ENCODE results near the gene HTR6.
"Not testable (repeated sequence)": the region's sequence is repeated elsewhere in the genome, so short reads cannot be mapped to it uniquely, and the experiment has no call there.

HTR6 gene

DNA sequence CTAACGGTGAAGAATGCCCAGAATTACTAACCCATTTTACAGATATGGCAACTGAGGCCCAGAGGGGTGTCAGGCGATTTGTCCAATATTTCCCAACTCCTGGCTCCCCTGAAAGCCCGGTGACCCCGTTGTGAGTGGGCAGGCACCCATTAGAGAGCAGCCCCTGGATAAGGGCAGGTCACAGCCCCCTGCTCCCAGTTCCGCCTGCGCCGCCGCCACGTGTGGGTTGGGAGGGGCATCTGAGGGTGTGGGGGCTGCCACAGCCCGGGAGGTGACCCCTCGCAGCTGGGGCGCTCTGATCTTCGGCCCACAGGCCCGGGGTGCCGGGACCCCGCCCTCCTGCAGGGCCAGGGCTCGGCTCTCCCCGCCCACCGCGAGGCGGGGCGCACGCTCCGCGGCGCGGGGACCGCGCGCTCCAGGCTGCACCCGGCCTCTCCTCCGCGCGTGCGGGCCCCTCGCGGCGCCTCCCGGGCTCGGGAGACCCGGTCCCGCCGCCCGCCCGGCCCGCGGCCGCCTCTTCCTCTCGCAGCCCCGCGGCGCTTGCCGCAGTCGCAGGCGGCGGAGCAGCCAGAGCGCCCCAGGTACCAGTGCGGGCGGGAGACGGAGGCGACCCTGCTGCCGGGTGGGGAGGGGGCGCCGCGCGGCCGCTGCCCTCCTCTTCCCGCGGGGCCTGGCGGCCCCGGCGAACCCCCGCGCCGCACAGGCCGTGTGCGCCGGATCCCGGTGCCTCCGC is at the start of gene HTR6:
Gene HTR6 (plus strand): TSS at position 423 of the 733 bp plus-strand sequence. CDS start 879 bp downstream, outside the sequence.
- peak in 1 of 2 donors; percentile 51 for DNase-seq (ENCODE audit: low read depth in 2 of 2)

DNA sequence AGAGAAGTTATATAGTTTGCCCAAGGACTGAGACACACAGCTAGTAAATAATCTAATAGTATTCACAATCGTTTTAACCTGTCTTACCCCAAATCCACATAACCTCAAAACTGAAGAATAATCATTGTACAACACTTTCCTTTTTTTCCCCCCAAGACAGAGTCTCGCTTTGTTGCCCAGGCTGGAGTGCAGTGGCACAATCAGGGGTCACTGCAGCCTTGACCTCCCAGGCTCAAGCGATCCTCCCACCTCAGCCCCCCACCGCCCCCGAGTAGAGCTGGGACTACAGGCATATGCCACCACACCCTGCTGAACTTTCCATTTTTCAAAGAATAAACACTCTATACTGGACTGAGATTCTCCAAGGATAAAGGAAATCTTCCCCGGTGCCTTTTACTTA is 49.2 kb upstream of the HTR6 start:
- no peak for DNase-seq (ENCODE audit: low read depth in 2 of 2)

DNA sequence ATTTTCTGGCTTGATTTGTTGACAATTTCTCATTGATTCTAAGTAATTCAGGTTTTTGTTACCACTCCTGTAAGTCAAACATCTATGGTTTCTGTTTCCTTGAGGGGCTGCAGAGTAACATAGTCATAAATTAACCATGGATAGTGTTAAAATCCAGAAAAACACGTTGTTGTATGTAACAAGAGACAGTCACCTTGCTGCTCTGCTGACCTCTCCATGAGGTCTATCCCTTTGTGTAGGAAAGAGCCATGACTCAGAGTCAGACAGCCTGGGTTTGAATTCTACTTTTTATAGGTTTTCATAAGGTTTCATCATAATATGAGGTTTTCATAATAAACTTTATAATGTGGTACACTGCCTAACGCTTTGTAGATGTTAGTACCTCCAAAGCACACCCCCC is 48.2 kb upstream of the HTR6 start:
- no peak for DNase-seq (ENCODE audit: low read depth in 2 of 2)

DNA sequence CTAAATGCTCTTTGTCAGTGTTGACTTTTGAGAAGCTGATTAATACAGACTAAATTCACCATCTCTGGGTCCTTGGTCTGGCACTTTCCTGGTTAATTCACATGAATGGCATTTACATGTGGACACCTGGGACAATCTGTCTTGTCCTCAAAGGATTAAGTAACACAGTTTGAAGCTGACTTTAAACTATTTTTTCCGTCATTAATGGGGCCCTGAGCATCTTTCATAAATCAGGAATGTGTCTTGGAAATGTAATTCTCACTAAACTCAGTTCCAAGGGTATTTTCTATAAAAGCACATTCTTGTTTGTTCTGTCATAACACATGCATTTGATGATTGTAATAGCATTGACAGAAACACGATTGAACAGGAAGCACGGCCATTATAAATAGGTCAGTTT is 47.3 kb upstream of the HTR6 start:
- DNase-seq (ENCODE audit: low read depth in 2 of 2), result no peak

DNA sequence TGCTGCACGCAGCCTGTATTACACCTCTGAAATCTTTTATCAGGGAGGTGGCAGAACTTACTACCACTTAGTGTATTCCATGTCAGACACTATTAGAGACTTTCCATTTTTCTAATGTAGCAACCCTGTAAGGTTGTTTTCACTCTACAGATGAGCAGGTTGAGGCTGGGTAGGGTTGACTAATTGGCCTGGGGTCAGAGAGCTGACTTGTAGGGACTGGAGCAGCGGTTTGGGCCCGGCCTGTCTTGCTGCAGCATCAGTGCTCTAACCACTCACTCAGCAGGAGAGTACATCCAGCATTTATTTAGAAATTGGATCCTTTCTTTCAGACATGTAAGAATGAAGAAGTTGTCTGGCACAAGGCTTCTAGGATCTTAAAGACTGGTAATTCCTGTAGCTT is 46.2 kb upstream of the HTR6 start:
- no peak for DNase-seq (ENCODE audit: low read depth in 2 of 2)

DNA sequence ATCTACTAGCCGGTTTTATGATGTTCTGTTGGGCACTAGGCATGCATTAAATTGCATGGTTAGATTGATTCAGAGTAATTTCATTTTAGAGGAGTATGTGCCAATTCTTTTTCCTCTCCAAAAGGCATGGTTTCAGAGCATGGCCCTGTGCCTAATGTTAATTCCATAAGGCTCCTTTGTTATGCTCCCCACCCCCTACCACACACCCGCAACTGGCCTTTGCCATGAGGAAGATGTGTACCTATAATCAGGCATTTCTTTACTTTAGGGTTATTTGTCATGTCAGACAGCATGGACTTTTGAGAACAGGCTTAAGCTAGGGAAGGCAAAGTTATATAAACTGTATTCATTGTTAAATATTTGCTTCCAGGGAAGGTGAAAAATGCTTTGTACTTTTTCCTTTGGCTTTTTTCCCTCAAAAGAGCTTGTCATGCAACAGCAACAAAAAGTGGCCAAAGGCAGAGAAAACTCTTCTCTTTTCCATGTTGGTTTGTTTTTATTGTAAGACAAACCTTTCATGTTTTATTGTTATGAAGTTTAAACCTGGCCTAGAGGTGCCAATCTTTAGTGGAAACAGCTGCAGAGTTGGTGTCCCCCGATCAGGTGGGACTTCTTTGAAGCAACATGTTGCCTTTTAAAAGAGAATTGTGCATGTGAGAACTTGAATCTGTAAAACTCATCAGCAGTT is 44.8 kb upstream of the HTR6 start:
- DNase-seq (ENCODE audit: low read depth in 2 of 2), result no peak

DNA sequence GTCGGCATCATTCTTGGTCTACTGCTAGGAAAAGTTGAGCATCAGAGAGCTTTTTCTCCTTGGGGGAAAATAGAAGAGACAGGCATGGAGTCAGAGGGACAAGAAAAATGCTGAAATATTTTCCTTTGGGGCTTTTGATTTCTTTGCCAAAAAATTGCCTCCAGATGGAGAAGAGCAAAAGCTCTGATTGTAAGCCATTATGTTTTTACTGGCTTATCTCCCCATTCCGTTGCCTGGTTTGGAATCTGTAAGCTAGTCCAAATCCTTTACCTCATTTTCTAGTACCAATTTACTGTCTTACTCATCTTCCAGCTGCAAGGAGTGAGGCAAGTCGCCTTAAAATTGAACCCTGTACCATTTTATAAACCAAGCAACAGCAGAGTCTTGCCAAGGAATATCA is 43.9 kb upstream of the HTR6 start:
- DNase-seq (ENCODE audit: low read depth in 2 of 2), result no peak

DNA sequence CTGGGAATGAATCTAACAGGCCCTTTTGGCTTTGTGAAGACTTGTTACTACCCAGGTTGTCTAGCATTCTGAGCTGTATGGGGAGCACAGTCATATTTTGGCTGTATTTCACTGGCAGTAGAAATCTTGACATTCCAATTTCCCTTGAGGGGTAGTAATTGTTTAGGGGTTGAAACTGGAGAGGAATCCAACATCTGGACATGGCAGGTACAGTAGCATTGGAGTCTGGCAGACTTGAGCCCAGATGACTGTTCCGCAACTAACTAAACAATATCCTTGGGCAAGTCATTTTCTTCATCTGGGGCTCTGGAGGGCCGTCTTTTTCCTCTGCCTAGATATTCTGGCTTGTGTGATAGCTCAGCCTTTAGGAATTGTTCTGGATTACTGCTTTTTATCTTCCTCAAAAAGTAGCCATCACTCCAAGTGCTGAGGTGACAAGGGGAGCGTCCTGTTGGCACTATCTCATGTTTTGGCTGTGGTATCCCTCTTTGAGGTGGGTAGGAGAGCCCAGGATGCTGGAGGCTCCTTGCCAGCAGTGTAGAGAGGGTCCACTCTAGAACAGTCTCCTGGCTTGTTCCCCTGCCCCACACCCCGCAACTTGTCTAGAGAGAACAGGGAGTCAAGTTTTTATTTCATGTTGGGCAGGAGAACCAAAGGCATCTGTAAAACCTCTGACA is 43.3 kb upstream of the HTR6 start:
- no peak for DNase-seq (ENCODE audit: low read depth in 2 of 2)

DNA sequence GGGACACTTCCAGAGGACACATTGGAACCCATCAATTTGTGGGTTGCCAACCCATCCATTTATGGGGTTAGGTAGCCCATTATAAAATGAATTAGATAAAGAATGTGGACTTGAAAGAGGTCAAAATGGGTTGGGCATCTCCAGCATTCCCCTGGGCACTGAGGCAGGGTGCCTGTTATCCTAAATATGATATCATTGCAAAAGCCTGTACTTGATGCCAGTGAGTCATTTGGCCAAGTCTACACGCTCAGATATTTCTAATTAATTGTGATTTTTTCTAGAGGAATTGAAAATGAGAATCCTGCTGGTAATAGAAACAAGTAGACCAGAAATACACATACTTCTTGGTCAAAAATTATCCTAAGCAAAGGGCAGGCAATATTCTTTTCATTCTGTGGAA is 42.5 kb upstream of the HTR6 start:
- no peak for DNase-seq (ENCODE audit: low read depth in 2 of 2)

DNA sequence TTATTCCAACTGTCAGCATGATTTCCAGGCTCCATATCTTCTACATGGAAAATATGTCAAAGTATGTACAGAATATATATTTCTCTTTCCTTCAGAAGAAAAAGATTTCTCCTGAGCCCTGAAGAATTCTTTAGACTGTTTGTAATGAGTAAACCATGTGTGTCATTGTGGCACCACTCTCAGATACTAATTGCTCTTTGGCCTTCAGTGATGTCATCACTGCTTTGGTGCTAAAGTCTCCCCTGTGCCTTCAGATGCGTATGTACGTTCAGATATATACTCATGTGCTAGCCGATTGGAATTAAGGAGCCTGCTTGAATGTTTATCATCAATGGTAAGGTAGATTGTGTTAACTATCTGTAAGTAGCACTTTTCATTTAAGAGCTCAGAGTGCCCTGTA is 41.2 kb upstream of the HTR6 start:
- DNase-seq (ENCODE audit: low read depth in 2 of 2), result no peak

DNA sequence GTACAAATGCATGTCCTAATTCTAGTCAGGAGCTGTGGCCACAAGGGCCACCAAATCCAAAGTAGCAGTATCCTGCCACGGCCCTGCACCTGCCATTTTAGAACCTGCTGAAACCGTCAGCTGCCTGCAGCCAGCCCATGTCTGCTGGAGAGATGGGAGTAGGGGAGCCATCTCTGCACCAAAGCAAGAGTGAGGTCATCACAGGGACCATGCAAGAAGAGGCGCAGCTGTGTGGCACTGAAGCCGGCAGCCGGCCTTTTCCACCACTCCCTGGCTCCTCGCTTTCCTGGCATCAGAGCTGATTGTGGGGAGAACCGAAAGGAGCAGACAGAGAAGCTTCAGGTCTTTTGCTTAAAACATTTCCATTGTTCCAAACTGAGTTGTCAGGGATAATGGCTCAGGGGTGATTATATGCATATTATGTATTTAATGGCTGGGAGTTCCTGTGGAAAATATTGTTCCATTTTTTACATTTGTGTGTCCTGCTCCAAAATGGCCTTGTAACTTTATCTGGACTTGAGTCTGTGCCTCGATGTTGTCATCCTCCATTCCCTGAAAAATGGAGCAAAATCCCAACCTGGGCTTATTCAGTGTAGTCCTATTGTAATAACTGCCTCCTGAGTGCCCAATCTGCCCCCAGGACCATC is 39.3 kb upstream of the HTR6 start:
- DNase-seq (ENCODE audit: low read depth in 2 of 2), result no peak

DNA sequence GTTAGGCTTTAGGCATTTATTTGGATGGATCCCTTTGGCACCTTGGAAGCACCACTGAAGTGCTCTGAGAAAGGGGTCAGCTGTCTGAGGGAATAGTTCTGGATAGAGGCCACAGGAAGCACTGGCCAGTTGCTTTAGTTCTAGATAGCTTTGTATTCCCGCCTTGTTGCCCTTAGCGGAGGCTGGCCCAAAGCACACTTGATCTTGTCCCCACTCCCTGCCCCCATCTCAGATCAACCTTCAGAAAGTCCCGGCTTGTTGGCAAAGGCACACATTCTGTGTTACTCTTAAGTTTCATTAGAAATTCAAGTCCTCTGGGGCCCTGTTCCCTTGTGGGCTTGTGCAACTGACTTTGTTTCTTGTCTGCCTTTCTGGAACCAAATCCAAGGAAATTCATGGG is 35.8 kb upstream of the HTR6 start:
- no peak for DNase-seq (ENCODE audit: low read depth in 2 of 2)

DNA sequence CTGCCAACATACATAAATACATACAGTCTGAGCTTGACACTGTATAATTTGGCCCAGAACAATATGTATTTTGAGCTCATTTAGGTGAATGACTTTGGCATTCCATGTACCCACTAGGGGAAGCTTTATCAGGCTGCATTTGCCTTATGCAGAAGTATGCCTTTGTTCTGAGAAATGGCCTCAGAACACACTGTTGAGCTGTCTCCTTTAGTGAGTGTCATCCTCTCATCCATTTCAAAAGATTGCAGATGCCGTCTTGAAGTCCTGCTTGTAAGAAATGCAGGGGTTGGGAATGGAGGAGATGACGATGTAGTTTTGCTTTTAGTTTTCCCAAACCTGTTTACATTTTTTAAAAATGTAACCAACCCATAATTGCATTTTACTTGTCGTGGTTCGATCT is 35.3 kb upstream of the HTR6 start:
- no peak for DNase-seq (ENCODE audit: low read depth in 2 of 2)

DNA sequence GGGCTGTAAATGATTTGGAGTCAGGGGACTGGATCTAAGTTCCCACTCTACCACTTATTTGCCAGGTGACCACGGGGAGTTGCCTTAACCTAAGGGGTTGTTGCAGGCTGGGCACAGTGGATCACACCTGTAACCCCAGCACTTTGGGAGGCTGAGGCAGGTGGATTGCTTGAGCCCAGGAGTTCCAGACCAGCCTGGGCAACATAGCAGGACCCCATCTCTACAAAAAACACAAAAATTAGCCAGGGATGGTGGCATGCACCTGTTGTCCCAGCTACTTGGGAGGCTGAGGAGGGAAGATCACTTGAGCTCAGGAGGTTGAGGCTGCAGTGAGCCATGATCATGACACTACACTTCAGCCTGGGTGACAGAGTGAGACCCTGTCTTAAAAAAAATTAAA is 34.5 kb upstream of the HTR6 start:
- DNase-seq (ENCODE audit: low read depth in 2 of 2), result not testable (repeated sequence)

DNA sequence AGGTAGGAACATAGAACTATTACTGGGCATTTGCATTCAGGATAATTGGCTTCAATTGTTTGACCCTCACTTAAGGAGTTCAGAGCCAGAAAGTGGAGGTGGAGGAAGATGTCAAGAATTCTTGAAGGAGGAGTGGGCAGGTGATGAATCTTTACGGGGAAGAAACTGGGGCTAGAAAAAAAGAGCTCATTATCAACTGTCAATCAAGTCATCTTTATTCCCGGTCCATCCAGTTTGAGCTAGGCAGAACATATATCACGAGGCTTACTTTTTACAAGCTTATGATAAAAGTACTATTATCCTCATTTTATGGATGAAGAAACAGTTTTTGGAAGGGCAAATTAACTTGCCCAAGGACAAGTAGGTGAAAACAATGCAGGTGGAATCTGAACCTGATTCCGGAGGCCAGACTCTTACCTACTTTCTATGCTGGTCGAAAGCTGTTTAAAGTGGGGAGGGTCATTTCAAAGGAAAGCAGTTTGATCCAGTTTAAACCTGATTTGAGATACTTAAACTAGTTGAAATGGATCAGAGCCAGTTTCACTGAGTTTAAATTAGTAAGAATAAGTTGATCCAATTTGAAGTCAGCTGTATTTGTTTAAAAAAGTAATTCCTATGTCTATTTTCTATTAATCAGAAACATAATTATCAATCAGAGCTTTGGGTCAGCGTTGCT is 33.8 kb upstream of the HTR6 start:
- no peak for DNase-seq (ENCODE audit: low read depth in 2 of 2)

DNA sequence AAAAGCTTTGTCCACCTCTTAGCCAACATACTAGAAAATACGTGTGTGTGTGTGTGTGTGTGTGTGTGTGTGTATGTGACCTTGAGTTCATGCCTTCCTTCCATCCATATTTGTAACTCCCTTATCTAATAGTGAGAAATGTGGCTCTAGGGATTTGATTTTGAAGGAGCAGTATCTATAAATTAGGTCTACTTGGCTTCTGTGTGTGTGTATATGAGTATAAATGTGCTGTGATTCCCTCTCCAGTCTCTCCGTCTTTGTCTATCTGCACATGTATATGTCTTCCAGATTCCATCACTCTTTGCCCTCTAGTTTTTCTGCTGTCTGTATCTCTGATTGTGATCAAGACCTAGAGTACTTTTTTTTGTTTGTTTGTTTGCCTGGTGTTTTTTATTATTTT is 32.5 kb upstream of the HTR6 start:
- no peak for DNase-seq (ENCODE audit: low read depth in 2 of 2)

DNA sequence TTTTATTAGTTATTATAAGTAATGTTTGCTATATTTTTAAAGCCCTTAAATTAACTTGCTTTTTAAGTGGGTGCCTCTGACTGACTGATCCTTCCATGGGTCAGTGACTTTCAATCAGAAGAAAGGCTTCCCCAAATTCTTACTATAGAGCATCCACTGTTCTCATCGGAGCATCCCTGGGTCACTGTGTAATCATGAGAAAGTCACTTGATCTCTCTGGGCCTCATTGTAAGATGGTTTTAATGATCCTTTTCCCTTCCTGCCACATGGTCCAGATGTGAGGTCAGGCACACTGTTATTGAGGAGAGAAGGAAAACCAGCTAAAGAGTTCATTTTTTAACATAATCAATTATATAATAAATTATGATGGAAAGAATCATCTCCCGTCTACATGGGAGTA is 31.6 kb upstream of the HTR6 start:
- no peak for DNase-seq (ENCODE audit: low read depth in 2 of 2)

DNA sequence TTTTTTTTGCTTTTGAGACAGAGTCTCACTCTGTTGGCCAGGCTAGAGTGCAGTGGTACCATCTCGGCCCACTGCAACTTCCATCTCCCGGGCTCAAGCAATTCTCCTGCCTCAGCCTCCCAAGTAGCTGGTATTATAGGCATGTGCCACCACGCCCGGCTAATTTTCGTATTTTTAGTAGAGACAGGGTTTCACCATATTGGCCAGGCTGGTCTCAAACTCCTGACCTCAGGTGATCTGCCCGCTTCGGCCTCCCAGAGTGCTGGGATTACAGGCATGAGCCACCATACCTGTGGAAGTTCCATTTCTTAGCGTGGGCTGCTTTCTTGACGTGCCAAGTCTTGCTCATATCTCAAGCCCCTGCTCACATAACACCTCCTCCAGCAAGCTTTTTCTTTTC is 29.6 kb upstream of the HTR6 start:
- not testable (repeated sequence) for DNase-seq (ENCODE audit: low read depth in 2 of 2)

DNA sequence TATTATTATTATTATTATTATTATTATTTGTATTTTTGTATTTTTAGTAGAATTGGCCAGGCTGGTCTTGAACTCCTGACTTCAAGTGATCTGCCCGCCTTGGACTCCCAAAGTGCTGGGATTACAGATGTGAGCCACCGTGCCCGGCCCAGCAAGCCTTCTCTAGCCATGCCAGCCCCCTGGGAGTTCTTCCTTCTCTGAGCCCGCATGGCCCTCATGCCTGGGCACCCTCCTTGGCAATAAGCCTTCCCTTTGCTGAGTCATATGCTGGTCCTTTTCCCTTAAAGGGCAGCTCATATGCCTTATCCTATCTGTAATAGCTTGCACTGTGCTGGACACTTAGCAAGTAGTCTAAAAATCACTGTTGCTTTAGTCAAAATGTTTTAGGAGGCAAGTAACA is 29.0 kb upstream of the HTR6 start:
- DNase-seq (ENCODE audit: low read depth in 2 of 2), result no peak

DNA sequence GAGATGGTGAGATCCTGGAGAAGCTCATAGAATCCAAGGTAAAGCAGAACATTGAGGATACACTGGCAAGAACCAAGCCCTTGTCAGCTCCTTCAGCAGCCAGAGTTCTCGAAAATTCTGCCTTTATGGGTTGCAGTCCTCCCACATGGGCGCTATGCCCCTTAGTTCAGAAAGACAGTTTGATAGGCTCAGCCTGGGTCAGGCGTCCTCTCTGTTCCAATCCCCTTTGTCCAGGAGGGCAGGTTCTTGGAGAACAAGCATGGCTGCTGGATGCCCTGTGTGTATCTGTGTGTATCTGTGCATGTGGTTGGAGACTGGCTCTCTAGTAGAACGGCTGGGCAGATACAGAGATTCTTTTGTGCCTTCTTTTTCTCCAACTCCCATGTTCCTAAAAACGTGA is 28.6 kb upstream of the HTR6 start:
- no peak for DNase-seq (ENCODE audit: low read depth in 2 of 2)

DNA sequence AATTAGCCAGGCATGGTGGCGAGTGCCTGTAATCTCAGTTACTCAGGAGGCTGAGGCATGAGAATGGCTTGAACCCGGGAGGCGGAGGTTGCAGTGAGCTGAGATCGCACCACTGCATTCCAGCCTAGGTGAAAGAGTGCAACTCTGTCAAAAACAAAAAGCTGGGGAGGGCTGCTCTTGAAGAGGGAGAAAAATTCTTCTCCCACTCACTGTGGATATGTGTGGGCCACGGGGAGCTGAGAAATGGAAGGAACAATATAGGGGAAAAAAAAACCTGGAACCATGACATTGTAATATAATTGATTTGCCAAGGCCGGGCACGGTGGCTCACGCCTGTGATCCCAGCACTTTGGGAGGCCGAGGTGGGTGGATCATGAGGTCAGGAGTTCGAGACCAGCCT is 27.9 kb upstream of the HTR6 start:
- DNase-seq (ENCODE audit: low read depth in 2 of 2), result not testable (repeated sequence)

DNA sequence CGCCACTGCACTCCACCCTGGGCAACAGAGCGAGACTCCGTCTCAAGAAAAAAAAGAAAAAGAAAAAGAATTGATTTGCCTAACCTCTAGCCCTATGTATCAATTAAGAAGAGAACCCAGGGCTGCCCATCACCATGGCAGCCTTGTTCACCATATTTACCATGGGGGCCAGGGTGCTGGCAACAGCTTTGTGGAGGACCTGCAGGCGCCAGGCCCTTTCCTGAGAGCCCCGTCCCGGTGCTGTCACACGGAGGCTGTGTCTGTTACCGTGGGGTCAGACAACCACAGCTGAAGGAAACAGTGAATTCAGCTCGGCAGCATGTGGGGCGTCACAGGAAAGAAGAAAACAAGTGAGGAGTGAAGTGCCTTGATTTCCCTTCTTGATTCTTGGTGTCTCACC is 27.1 kb upstream of the HTR6 start:
- no peak for DNase-seq (ENCODE audit: low read depth in 2 of 2)

Measured in stimulated activated CD4-positive, alpha-beta T cell treated with anti-CD3 and anti-CD28 coated beads, Interleukin-1b, Interleukin-23, amount 100 ng/mL, for 4 hours (primary cell).